Neuronal stem cell (in vitro differentiated cells): ENCODE data around the gene SYP.

Source experiments
- DNase-seq: peaks from one replicate; pipeline ENCODE4 v3.0.0-alpha.2; 2013; ENCODE audit warnings: low spot score
- H2AFZ ChIP-seq: one replicate; pipeline ENCODE4 v1.6.1; 2013; ENCODE audit warnings: mild to moderate bottlenecking, low read length, inconsistent platforms
- H2AK5ac ChIP-seq: 2 replicates; pipeline ENCODE4 v1.6.1; 2013; ENCODE audit warnings: low read depth, mild to moderate bottlenecking, inconsistent platforms, low read length, moderate library complexity, mixed read lengths
- H2BK120ac ChIP-seq: 2 replicates; pipeline ENCODE4 v1.6.1; 2013; ENCODE audit warnings: low read depth, mild to moderate bottlenecking, inconsistent platforms, low read length, moderate library complexity, mixed read lengths
- H2BK12ac ChIP-seq: one replicate; pipeline ENCODE4 v1.6.1; 2013; ENCODE audit warnings: low read length, inconsistent platforms
- H2BK15ac ChIP-seq: 2 replicates; pipeline ENCODE4 v1.6.1; 2013; ENCODE audit warnings: mild to moderate bottlenecking, low read length, inconsistent platforms, mixed read lengths
- H2BK5ac ChIP-seq: one replicate; pipeline ENCODE4 v1.6.1; 2013; ENCODE audit warnings: inconsistent platforms, mild to moderate bottlenecking, low read length, moderate library complexity
- H3K14ac ChIP-seq: one replicate; pipeline ENCODE4 v1.6.1; 2013; ENCODE audit warnings: low read length, inconsistent platforms
- H3K18ac ChIP-seq: 2 replicates; pipeline ENCODE4 v1.6.1; 2013; ENCODE audit warnings: low read length, inconsistent platforms
- H3K23ac ChIP-seq: 2 replicates; pipeline ENCODE4 v1.6.1; 2013; ENCODE audit warnings: low read depth, mild to moderate bottlenecking, mixed read lengths, low read length, inconsistent platforms; ENCODE audit not compliant: poor library complexity
- H3K27ac ChIP-seq: replicated peaks from 3 replicates; pipeline ENCODE4 v1.5.1; 2013; ENCODE audit warnings: low read length, inconsistent platforms
- H3K27me3 ChIP-seq, 3 experiments: 2 replicates each; pipeline ENCODE4 v1.6.1; 2013; ENCODE audit warnings: low read length in 3 of 3, mild to moderate bottlenecking in 2 of 3, inconsistent platforms in 1 of 3, low read depth in 1 of 3, mixed read lengths in 1 of 3, moderate library complexity in 1 of 3; ENCODE audit not compliant: control insufficient read depth in 3 of 3, insufficient read depth in 3 of 3
- H3K36me3 ChIP-seq, 2 donors: replicated peaks in 1 of 2; 2 replicates each; pipeline ENCODE4 v1.6.1; 2013; ENCODE audit warnings: low read length in 2 of 2; ENCODE audit not compliant: control insufficient read depth in 2 of 2, insufficient read depth in 2 of 2
- H3K4ac ChIP-seq: 2 replicates; pipeline ENCODE4 v1.6.1; 2013; ENCODE audit warnings: inconsistent platforms, mild to moderate bottlenecking, low read length, moderate library complexity
- H3K4me1 ChIP-seq, 2 donors: 1 replicate in 1 of 2; 2 replicates in 1 of 2; pipeline ENCODE4 v1.6.1; 2013; ENCODE audit warnings: low read length in 2 of 2, low read depth in 1 of 2; ENCODE audit not compliant: control insufficient read depth in 2 of 2, insufficient read depth in 1 of 2
- H3K4me2 ChIP-seq: one replicate; pipeline ENCODE4 v1.6.1; 2013; ENCODE audit warnings: mild to moderate bottlenecking, low read length, inconsistent platforms; ENCODE audit not compliant: insufficient read depth, poor library complexity, severe bottlenecking
- H3K4me3 ChIP-seq, 2 donors: 2 replicates each; pipeline ENCODE4 v1.5.1; 2013; ENCODE audit warnings: low read length in 2 of 2, mild to moderate bottlenecking in 2 of 2, inconsistent platforms in 1 of 2, moderate library complexity in 1 of 2
- H3K79me1 ChIP-seq: one replicate; pipeline ENCODE4 v1.6.1; 2013; ENCODE audit warnings: low read depth, mild to moderate bottlenecking, inconsistent platforms, low read length, moderate library complexity
- H3K9ac ChIP-seq: one replicate; pipeline ENCODE4 v1.6.1; 2013; ENCODE audit warnings: mild to moderate bottlenecking, low read depth, low read length, inconsistent platforms; ENCODE audit not compliant: poor library complexity
- H3K9me3 ChIP-seq, 2 donors: replicated peaks in 1 of 2; 2 replicates each; pipeline versions ENCODE3 to v1.6.1; 2013; ENCODE audit warnings: low read length in 2 of 2, mild to moderate bottlenecking in 2 of 2, inconsistent platforms in 1 of 2, low read depth in 1 of 2, mixed read lengths in 1 of 2, moderate library complexity in 1 of 2; ENCODE audit not compliant: control insufficient read depth in 2 of 2, insufficient read depth in 1 of 2
- H4K8ac ChIP-seq: one replicate; pipeline ENCODE4 v1.6.1; 2013; ENCODE audit warnings: low read depth, mild to moderate bottlenecking, inconsistent platforms, low read length, moderate library complexity
- H4K91ac ChIP-seq: one replicate; pipeline ENCODE4 v1.6.1; 2013; ENCODE audit warnings: low read length, low read depth, mild to moderate bottlenecking, inconsistent platforms; ENCODE audit not compliant: poor library complexity
- WGBS, 2 donors: extraction: QIAGEN DNeasy Blood & Tissue Kit; methylation state at CpG; one replicate each; pipeline ENCODE4 v1.1.7; 2013; ENCODE audit warnings: missing lambda C conversion rate in 2 of 2, mixed read lengths in 1 of 2; ENCODE audit not compliant: insufficient read length in 2 of 2, insufficient replicate concordance in 1 of 2; ENCODE audit errors: extremely low coverage in 2 of 2; 5-methylcytosine and 5-hydroxymethylcytosine counted together

Gene SYP

DNA sequence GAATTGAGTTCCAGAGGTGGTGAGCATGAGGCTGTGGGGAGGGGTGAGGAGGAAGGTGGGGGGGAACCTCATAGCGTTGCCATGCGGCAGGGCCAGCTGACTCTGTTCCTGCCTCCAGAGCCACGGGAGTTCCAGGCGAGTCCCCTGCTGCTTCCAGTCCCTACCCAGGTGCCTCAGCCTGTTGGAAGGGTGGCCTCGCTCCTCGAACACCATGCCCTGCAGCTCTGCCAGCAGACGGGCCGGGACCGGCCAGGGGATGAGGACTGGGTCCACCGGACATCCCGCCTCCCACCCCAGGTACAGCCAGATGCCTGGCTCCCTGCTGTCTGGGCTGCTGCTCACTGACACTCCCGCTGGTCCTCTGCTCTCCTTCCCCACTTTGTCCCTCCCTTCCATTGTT is 43.2 kb upstream of the SYP start:
- Histone ChIP-seq H2BK15ac (no peak overlapping the region), H3K4me3 (no peak overlapping the region), H3K27ac (no peak overlapping the region), H3K4ac (no peak overlapping the region), H3K14ac (no peak overlapping the region), H3K79me1 (no peaks in the 10 kb centered on the region), H3K4me1 (no peaks in the 10 kb centered on the region), H3K9me3 (no peaks in the 10 kb centered on the region), H3K4me2 (no peak overlapping the region), H3K18ac (no peak overlapping the region), H3K9ac (no peak overlapping the region), H4K91ac (no peak overlapping the region), H2BK12ac (no peak overlapping the region), H3K36me3 (peaks cover 0 to 17% of the 10 kb centered on the region in 2 donors), H2BK5ac (no peak overlapping the region), H4K8ac (no peak overlapping the region), H2AK5ac (no peak overlapping the region), H3K27me3 (no peaks in the 10 kb centered on the region), H2AFZ (no peak overlapping the region), H2BK120ac (no peak overlapping the region), H3K23ac (no peak overlapping the region)
- DNase-seq, result no peak
- WGBS, 2 donors, result no CpG with 5 or more reads among the region's 12 CpGs

DNA sequence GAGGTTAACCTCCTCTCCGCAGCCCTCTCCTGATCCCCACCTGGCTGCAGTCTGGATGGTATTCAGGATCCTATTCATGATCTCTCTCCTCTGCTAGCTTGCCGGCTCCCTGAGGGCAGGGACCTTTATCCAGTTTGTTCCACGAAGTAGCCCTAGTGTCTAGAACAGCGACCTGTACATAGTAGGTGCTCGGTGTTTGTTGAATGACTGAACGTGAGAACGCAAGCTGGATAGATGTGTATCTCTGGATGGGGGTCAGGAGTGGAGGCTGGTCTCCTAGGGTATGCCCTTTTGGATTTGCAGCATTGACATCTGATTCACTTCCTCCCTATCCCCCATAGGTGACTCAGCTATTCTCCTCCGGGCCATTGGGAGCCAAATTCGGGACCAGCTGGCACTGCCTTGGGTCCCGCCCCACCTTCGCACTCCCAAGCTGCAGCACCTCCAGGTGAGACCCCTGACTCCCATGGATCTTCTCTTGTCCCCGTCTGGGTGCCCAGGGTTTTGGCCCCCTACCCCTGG is 42.6 kb upstream of the SYP start:
- Histone ChIP-seq H3K79me1 (no peaks in the 10 kb centered on the region), H3K27ac (no peak overlapping the region), H3K27me3 (no peaks in the 10 kb centered on the region), H3K14ac (no peak overlapping the region), H2AK5ac (no peak overlapping the region), H2BK5ac (no peak overlapping the region), H3K4me3 (no peak overlapping the region), H4K91ac (no peak overlapping the region), H3K4ac (no peak overlapping the region), H2BK15ac (no peak overlapping the region), H2BK12ac (no peak overlapping the region), H3K4me2 (peak overlapping the region; percentile 18), H2BK120ac (no peak overlapping the region), H4K8ac (no peak overlapping the region), H3K36me3 (peaks cover 0 to 17% of the 10 kb centered on the region in 2 donors), H3K4me1 (no peaks in the 10 kb centered on the region), H3K18ac (no peak overlapping the region), H2AFZ (no peak overlapping the region), H3K23ac (no peak overlapping the region), H3K9me3 (no peaks in the 10 kb centered on the region), H3K9ac (no peak overlapping the region)
- WGBS, 2 donors, result no CpG with 5 or more reads among the region's 12 CpGs
- DNase-seq, result no peak

DNA sequence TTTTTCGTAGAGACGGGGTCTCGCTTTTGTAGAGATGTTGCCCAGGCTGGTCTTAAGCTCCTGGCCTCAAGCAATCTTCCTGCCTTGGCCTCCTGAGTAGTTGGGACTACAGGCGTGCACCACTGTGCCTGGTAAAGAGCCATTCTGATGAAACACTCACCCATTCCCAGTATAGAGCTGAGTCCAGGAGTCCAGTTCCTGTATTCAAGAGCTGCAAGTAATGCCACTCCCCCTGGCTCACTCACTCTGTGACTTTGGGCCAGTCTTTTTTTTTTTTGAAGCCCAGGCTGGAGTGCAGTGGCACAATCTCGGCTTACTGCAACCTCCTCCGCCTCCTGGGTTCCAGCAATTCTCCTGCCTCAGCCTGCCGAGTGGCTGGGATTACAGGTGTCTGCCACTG is 38.7 kb upstream of the SYP start:
- Histone ChIP-seq H3K9ac (no peak overlapping the region), H2AFZ (no peak overlapping the region), H3K4me1 (no peaks in the 10 kb centered on the region), H2AK5ac (no peak overlapping the region), H2BK120ac (no peak overlapping the region), H4K8ac (no peak overlapping the region), H3K14ac (no peak overlapping the region), H2BK15ac (no peak overlapping the region), H3K36me3 (peaks cover 0 to 10% of the 10 kb centered on the region in 2 donors), H3K27me3 (no peaks in the 10 kb centered on the region), H3K9me3 (no peaks in the 10 kb centered on the region), H3K27ac (no peak overlapping the region), H3K4me2 (no peak overlapping the region), H3K4me3 (no peak overlapping the region), H3K4ac (no peak overlapping the region), H3K79me1 (no peaks in the 10 kb centered on the region), H2BK5ac (no peak overlapping the region), H4K91ac (no peak overlapping the region), H3K23ac (no peak overlapping the region), H2BK12ac (no peak overlapping the region), H3K18ac (no peak overlapping the region)
- no CpG with 5 or more reads among the region's 7 CpGs for WGBS, 2 donors
- DNase-seq, result no peak

DNA sequence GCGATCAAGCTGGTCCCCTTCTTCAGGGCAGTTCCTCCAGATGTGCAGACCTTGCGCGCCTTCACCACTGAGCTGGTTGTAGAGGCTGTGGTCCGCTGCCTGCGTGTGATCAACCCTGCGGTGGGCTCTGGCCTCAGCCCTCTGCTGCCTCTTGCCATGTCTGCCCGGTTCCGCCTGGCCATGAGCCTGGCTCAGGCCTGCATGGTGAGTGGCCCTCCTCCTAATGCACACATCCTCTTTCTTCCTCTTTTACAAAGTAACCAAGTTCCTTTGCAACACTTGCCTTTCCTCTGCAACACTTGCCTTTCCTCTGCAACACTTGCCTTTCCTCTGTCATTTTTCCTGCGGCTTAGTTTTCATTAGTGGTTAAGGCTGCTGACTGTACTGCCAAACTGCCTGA is 37.1 kb upstream of the SYP start:
- WGBS, 2 donors, result no CpG with 5 or more reads among the region's 9 CpGs
- no peak overlapping the region for H2AFZ ChIP-seq
- no peak overlapping the region for H2BK120ac ChIP-seq
- H3K27me3 ChIP-seq, result no peaks in the 10 kb centered on the region
- H3K4me1 ChIP-seq, result no peaks in the 10 kb centered on the region
- no peak overlapping the region for H3K14ac ChIP-seq
- H4K91ac ChIP-seq, result no peak overlapping the region
- peak overlapping the region; percentile 63 for H3K9ac ChIP-seq
- H3K4me2 ChIP-seq, result no peak overlapping the region
- H2BK12ac ChIP-seq, result no peak overlapping the region
- no peak overlapping the region for H3K4me3 ChIP-seq
- H3K79me1 ChIP-seq, result no peaks in the 10 kb centered on the region
- no peak overlapping the region for H2BK5ac ChIP-seq
- no peak overlapping the region for H4K8ac ChIP-seq
- no peak overlapping the region for H3K4ac ChIP-seq
- no peak overlapping the region for H2BK15ac ChIP-seq
- no peak overlapping the region for H3K23ac ChIP-seq
- no peak overlapping the region for H3K18ac ChIP-seq
- no peak overlapping the region for H2AK5ac ChIP-seq
- no peak overlapping the region for H3K27ac ChIP-seq
- no peak for DNase-seq
- H3K36me3 ChIP-seq, result no peaks in the 10 kb centered on the region
- no peaks in the 10 kb centered on the region for H3K9me3 ChIP-seq
